ENCODE measurements around the gene LRRTM3.
A peak's percentile ranks its signal among the peaks of the same experiment; 100 is the strongest.

The LRRTM3 gene

DNA sequence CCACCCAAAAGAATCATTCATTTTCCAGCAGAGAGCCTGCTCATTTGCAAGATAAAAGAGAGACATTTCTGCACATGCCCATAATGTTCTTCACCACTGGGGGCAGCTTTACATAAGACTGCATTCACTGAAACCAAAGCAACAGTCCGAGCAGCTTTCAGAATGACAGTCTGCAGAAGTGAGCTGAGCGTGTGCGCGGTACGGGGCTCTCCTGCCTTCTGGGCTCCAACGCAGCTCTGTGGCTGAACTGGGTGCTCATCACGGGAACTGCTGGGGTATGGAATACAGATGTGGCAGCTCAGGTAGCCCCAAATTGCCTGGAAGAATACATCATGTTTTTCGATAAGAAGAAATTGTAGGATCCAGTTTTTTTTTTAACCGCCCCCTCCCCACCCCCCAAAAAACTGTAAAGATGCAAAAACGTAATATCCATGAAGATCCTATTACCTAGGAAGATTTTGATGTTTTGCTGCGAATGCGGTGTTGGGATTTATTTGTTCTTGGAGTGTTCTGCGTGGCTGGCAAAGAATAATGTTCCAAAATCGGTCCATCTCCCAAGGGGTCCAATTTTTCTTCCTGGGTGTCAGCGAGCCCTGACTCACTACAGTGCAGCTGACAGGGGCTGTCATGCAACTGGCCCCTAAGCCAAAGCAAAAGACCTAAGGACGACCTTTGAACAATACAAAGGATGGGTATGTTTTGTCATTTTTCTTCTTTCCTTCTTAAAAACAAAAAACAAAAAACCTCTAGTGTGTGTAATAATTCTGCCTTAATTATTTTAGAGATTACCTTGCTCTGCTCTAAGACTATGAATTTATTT is at the start of gene LRRTM3:
Gene LRRTM3 (plus strand): TSS at position 141 of the 820 bp plus-strand sequence.
- DNase-seq, result peak; percentile 3 to 19

DNA sequence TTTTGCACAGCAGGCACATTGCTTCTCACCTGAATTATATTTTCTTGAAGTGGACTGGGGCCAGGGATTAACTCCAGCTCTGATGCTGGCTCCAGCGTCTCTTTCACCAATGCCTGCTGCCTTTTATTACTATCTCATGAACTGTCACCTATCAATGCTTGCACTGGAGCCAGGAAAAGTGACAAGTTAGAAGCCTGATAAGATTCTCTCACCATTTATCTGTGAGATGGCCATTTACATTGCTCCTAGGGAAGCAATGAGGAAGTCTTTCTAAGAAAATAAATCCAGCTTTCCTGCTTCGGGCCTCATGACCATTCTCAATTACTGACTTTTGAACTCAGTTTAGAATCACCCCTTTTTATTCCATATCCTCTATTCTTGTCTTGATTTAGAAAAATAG is 48.5 kb upstream of the LRRTM3 start:
- DNase-seq, result no peak

DNA sequence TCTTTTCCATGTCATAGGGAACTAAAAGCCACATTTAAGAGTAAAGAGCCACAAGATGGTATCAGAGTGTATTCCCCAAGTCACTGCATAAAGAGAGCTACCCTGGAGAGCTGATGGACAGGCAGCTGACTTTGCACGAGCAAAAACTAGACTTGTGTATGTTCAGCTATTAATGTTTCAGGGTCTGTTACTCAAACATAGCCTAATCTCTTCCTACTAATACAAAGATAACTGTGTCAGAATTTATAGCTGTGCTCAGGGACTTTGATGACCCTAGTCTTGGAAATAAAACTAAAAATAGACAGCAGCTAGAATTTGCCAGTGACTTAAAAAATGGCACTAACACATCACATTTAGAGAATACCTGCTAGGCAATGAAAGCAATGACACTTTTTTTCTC is 45.5 kb upstream of the LRRTM3 start:
- no peak for DNase-seq

DNA sequence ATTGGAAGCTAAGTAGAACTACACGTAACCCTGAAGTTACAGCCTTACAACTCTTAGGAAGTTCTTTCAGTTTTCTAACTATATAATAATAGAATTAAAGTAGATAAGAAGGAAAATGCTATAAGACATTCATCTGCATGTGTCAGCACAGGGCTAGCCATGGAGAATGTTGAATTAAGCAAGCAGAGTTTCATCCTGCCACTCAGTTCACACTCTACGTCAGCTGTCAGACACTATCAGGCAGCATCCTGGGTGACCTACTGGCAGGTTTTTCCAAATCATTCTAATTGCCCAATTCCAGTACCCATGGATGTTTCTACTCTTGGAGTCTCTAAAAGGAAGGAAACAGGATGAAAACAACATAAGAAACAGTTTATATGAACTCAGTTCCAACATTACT is 45.0 kb upstream of the LRRTM3 start:
- DNase-seq, result no peak

DNA sequence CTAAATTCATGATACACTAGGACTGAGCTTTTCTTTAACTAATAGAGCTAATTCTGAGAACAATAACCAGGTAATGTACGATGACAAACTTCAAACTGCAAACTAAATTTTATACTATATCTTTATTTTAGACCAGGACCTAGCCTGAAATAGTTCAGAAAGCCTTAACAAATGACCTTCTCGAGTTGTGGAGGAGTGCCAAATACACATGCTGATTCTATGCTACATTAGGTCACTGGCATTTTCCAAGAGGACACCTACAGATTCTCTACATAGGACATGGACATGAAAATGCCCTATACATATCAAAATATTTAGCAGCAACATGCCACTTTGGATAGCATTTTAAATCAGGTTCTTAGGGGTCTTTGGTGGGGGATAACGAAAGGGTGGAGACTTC is 44.0 kb upstream of the LRRTM3 start:
- no peak for DNase-seq

DNA sequence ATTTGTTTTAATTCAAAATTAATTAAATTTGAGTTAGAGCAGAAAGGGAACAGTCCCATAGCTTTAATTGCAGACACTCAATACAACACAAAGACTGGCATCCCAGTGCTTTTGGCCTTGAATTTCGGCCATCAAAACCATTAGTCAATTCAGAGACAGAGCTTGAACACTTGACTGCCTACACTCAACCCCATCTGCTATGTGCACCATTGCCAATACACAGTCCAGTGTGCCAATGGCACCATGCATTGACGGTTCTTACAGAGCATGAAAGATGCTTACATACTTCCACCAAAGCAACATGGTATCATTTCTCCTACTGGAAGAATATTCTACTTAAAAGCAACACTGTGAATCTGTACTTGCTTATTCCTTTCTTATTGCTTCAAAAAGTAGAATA is 43.6 kb upstream of the LRRTM3 start:
- DNase-seq, result no peak

DNA sequence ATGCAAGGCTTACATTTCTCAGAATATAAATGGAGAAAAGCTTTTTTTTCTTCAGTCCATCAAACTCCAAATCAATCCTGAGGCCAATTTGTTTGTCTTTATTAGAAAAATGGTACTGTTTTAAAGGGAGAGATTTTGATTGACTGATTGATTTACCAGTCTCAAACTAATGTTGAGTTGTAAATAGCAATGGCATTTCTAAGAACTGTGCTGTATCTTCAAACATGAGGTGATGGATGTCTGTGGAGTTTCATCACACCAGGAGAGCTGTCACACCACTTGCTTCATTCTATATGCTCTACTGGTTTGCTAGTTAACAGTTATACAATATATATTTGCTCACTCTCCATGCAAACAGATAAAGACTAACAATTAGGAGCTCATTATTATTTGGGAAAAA is 39.0 kb upstream of the LRRTM3 start:
- no peak for DNase-seq

DNA sequence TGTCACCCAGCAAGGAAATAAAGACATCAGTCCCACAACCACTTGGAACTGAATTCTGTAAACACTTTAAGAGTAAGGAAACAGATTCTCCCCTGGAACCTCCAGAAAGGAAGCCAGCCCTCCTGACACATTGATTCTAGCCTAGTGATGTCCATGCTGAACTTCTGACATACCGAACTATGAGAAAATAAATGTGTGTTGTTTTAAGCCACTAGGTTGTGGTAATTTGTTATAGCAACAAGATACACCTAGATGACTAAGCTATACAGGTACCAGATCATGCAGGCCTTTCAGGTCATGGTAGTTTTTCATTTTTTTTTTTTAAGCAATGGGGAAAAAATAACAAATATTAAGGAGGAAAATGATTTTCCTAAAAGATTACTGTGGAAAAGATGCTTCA is 37.6 kb upstream of the LRRTM3 start:
- DNase-seq, result no peak

DNA sequence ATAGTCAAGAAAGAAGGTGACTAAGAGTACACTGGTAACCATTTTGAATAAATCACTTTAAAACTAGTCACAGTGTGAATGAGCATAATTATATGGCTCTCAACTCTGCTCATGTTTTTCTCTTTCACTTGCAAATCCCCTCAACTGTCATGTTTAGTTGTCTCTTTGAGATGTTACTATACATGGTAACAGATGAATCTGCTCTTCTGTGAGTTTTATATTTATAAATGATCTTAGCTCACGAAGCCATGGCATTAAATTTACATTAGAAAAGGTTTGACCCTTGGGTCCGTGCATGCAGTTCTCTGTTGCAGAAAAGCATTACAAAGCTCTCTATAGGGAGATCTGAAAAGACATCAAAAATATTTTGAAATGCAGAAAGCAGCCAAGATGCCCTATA is 33.0 kb upstream of the LRRTM3 start:
- no peak for DNase-seq

DNA sequence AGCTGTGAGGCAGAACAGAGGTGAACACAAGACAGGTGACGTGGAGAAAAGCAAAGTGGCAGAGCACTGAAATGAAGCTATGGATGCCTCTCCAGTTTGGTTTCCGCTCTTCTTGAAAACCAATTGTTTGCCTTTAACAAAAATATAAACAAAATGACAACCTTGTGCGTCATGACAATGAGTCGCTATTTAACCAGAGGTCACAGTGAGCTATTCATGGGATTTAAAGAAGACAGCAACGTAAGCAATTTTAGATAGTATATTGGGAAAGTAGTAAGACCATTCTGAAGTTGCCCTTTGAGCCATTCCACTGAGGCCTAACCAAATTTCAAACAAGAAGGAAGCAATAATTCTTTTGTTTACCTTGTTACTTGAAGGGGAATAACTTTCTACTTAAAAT is 15.2 kb upstream of the LRRTM3 start:
- DNase-seq, result no peak

DNA sequence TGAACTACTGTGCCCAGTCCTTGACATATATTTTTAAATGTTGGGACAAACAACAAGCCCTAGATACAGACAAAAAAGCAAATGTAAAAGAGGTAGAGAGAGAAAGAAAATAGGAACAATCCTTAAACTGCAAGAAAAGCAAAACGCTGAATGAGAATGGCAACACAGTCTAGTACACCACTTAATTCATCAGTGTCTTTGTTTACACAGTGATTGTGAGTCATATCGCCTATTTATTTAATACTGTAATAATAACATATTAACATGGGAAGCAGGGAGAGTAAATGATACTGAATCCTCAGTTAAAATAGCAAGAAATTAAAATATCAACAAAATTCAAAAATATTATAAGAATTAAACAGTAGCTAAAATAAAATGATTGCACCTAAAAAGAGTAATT is 9.8 kb upstream of the LRRTM3 start:
- DNase-seq, result no peak

DNA sequence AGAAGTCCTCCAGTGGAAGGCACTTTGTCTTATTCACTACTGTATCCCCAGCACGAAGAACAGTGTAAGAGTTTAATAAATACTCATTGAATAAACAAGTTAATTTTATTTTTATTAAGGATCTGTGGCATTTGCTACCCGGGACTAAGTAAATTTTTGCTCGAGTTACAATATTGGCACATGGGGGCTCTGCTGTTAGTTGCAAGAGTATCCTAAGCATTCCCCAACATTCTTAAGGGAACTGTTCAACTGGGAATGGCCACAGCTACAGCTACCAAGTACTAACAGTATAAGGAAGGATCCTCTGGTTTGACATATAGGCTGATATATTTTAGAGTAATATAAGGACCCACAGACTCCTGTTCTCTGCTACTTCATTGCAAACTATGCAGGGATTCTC is 8.7 kb upstream of the LRRTM3 start:
- DNase-seq, result no peak

DNA sequence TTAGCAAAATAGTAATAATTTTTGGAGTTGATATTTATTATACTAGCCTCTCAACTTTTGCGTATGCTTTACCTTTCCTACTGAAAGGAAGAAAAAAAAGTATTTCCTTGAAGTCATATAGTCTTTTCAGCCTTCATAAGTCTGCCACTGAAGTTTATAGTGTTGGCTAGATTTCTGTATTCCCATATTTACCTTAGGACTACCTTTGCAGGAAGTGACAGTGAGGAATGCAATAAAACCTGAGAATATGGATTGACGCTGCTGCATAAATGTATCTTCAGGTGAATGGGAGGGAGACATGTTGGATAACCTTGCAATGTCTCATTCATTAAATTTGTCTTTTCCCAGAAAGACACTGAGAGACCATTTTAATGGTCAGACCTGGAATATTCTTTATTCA is 6.6 kb upstream of the LRRTM3 start:
- DNase-seq, result no peak

DNA sequence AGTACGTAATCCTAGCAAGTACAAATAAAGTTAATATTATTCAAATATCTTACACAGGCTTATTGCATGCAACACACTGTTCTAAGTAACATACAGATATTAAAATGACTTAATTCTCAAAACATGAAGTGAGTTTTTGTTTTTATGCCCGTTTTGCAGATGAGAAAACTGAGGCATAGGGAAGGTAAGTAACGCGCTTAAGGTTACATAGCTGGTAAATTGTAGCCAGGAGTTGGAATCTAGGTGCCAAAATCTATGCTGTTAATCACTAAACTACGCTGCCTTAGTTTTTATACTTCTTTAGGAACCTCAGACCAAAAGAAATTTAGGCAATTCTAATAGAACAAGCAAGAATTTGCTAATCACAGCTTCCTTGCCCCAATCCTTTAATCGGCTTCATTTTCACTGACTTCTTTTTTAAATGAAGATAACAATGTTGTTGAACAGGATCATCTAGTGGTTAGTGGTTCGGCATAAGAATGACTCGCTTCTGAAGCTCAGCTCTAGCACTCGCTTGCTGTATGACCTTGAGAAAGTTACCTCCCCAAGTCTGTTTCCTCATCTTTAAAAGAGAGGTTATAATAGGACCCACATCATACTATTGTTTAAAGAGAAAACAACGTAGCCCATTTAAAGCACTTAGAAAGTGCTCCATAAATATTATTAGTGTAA is 1.0 kb upstream of the LRRTM3 start:
- no peak for DNase-seq

DNA sequence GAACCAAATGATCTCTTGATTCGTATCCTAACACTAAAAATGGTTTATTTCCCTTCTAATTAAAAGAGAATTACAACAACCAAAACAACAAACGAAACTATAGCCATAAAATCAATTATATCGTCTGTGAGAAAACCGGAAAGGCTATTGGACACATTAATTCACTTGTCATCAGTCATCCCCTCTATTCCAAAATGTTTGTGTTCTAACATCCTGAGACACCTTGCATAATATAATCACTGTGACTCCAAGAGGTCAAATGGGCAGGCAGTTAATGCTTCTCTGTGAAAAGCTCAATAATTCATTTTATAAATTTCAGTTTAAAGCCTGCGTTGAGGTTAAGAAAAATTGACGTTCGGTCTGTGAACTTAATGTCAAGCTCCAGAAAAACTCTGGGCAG is 463 bp upstream of the LRRTM3 start:
- DNase-seq, result no peak

DNA sequence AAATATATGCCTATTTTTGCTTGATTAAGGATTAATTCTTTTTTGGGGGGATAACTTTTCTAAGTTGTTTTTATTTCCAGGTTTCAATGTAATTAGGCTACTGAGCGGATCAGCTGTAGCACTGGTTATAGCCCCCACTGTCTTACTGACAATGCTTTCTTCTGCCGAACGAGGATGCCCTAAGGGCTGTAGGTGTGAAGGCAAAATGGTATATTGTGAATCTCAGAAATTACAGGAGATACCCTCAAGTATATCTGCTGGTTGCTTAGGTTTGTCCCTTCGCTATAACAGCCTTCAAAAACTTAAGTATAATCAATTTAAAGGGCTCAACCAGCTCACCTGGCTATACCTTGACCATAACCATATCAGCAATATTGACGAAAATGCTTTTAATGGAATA is 1.0 kb downstream of the LRRTM3 start:
- no peak for DNase-seq

DNA sequence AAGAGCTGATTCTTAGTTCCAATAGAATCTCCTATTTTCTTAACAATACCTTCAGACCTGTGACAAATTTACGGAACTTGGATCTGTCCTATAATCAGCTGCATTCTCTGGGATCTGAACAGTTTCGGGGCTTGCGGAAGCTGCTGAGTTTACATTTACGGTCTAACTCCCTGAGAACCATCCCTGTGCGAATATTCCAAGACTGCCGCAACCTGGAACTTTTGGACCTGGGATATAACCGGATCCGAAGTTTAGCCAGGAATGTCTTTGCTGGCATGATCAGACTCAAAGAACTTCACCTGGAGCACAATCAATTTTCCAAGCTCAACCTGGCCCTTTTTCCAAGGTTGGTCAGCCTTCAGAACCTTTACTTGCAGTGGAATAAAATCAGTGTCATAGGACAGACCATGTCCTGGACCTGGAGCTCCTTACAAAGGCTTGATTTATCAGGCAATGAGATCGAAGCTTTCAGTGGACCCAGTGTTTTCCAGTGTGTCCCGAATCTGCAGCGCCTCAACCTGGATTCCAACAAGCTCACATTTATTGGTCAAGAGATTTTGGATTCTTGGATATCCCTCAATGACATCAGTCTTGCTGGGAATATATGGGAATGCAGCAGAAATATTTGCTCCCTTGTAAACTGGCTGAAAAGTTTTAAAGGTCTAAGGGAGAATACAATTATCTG is 1.6 kb downstream of the LRRTM3 start:
- no peak for DNase-seq

DNA sequence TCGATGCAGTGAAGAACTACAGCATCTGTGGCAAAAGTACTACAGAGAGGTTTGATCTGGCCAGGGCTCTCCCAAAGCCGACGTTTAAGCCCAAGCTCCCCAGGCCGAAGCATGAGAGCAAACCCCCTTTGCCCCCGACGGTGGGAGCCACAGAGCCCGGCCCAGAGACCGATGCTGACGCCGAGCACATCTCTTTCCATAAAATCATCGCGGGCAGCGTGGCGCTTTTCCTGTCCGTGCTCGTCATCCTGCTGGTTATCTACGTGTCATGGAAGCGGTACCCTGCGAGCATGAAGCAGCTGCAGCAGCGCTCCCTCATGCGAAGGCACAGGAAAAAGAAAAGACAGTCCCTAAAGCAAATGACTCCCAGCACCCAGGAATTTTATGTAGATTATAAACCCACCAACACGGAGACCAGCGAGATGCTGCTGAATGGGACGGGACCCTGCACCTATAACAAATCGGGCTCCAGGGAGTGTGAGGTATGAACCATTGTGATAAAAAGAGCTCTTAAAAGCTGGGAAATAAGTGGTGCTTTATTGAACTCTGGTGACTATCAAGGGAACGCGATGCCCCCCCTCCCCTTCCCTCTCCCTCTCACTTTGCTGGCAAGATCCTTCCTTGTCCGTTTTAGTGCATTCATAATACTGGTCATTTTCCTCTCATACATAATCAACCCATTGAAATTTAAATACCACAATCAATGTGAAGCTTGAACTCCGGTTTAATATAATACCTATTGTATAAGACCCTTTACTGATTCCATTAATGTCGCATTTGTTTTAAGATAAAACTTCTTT is 2.3 kb downstream of the LRRTM3 start:
- no peak for DNase-seq

DNA sequence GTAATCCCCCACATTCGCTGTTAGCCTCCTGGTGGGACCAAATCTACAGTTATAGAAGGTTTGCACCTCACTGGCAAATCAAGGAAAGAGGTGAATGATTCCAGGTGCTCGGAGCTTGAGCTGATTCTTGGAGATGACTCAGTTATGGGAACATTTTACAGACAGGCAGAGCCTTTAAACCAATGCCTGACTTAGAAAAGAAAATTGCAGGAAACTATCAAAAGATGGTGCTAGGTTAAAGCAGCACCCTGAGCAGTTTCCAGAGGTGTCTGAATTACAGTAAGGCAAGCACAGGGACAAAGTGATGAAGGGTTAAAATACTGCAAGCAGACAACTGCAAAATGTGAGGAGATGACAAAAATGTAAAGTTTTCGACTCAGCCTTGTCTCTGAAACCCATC is 2.9 kb downstream of the LRRTM3 start:
- no peak for DNase-seq

DNA sequence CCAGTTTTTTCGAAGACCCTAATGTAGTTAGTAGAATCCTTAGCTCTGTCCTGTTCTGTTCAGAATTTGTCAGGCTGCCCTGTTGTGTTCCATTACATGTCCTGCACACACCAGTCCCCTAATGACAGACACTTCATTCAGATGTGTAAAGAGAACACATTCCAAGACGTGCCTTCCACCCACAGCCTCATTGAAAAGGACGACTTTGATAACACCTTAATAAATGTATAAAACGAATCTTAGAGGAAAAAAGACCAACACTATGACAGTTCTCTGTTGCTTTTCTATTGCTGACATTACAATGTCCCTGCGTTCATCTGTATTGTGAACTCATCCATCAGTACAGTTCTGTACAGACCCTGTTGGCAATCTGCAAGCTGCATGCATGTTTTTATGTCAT is 3.5 kb downstream of the LRRTM3 start:
- no peak for DNase-seq

DNA sequence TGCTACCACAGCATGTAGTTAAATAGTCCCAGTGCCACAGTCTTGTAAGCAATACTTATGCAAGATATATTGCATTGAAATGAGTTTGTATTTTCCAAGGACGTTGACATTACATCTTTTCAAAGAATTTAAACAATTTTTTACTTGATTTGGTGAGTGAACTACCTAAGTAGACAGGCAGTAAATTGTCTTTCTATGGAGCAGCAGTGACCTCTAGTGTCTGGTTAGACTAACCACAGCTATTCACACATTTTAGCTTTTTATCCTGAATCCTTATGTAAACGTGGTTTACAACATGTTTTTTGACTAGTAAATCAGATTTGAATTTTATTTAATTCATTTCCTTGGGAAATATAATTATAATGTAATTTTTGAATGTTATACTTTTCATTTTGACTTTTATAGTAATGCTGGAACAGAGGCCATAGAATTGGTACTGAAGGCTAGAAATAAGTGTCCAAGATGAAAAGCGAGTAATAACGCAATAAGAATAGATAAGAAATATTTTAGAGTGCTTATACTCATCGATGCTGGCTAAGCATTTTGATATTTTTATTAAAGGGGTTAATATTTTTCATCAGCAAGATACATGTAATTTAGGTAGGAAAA is 5.6 kb downstream of the LRRTM3 start:
- DNase-seq, result no peak

DNA sequence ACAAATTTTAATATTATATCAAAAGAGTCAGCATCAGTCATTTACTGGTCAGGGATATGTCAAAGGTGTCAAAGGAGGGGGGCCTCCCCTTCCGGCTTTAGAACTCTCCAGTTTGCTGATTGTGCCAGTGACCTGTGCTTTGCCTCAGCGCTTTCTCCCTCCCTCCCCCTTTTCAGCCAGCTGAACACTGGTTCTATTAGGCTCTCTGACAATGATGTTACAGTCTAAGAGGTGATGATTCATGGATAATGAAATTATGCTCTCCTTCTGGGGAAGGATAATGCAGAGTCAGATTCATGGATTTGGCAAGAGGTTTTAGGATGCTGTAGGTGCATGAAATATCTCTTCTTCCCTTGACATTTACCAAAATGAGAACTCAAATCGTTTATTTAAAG is 6.1 kb downstream of the LRRTM3 start:
- no peak for DNase-seq

DNA sequence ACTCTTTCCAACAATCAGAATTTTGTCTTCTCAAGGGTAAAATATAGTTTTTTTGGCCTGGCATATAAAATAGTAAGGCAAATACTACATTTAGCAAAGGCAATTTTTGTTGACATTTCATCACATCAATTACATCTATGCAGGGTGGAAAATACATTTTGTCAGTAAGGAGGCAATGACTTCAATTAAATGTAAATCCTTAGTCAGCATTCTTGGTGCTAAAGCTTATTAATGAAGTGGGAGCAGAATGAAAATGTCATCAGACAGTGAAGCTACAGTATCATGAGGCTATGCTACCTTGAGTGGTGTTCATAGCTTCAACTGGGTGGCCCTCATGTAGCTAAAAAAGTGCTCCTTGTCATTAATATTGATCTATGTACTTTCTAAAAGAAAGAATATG is 8.9 kb downstream of the LRRTM3 start:
- no peak for DNase-seq

Data from activated CD4-positive, alpha-beta T cell treated with anti-CD3 and anti-CD28 coated beads, Interleukin-2, amount 50 U/mL, for 48 hours (primary cell).